Stimulated activated naive B cell treated with anti-CD40 and anti-IgM and Interleukin-4, amounts not matched to agents 10 μg/mL and 1 μg/mL and 100 μg/mL, for 72 hours (primary cell): Measurements from ENCODE around the gene ADGRG3.

Source experiments
- ATAC-seq, 2 donors: fragments of 150-1000 bp; cut with Tn5 transposase; replicated peaks; 2 replicates each; pipeline ENCODE4 v1.10.0; 2021; ENCODE audit warnings: moderate library complexity in 1 of 2
- DNase-seq: peaks from one replicate; pipeline ENCODE4 v3.0.0; 2021
- H3K27ac Mint-ChIP-seq: one replicate; pipeline ENCODE4 v1.8.0; 2022; ENCODE audit warnings: mild to moderate bottlenecking, mixed read lengths
- H3K27me3 Mint-ChIP-seq, 2 donors: one replicate each; pipeline ENCODE4 v1.8.0; 2022; ENCODE audit warnings: mixed read lengths in 2 of 2
- H3K36me3 Mint-ChIP-seq, 2 donors: one replicate each; pipeline ENCODE4 v1.8.0; 2022; ENCODE audit warnings: mixed read lengths in 2 of 2, mild to moderate bottlenecking in 1 of 2
- H3K4me1 Mint-ChIP-seq, 2 donors: one replicate each; pipeline ENCODE4 v1.8.0; 2022; ENCODE audit warnings: mixed read lengths in 2 of 2, mild to moderate bottlenecking in 1 of 2
- H3K4me3 Mint-ChIP-seq, 2 donors: one replicate each; pipeline ENCODE4 v1.8.0; 2022; ENCODE audit warnings: mild to moderate bottlenecking in 2 of 2, mixed read lengths in 2 of 2, moderate library complexity in 1 of 2
- H3K9me3 Mint-ChIP-seq, 2 donors: one replicate each; pipeline ENCODE4 v1.8.0; 2022; ENCODE audit warnings: mixed read lengths in 2 of 2, mild to moderate bottlenecking in 1 of 2

The ADGRG3 gene

GRCh38 chr16:57736419-57737351 is 68.6 kb downstream of the ADGRG3 start:
- no peaks in the 10 kb centered on the region for H3K27me3 Mint-ChIP-seq
- H3K4me1 Mint-ChIP-seq, result peaks cover 16 to 19% of the 10 kb centered on the region in 2 donors
- peaks cover 9 to 10% of the 10 kb centered on the region in 2 donors for H3K9me3 Mint-ChIP-seq
- ATAC-seq (no peak), DNase-seq (no peak)
- H3K36me3 Mint-ChIP-seq, result peaks cover 18 to 19% of the 10 kb centered on the region in 2 donors
- peak overlapping the region; percentile 95 to 98 for H3K4me3 Mint-ChIP-seq
- H3K27ac Mint-ChIP-seq, result peak overlapping the region; percentile 97

GRCh38 chr16:57738844-57739243 is 70.7 kb downstream of the ADGRG3 start:
- Mint-ChIP-seq H3K27me3 (no peaks in the 10 kb centered on the region), H3K4me1 (peaks cover 15 to 16% of the 10 kb centered on the region in 2 donors), H3K27ac (no peak overlapping the region), H3K36me3 (peaks cover 8 to 9% of the 10 kb centered on the region in 2 donors), H3K9me3 (no peaks in the 10 kb centered on the region), H3K4me3 (no peak overlapping the region)
- ATAC-seq (no peak), DNase-seq (no peak)
